Heart left ventricle (tissue), 13 donors: ENCODE data around the gene TFPT.

ENCODE experiments used
- CTCF ChIP-seq, 12 donors: fragments of 200-600 bp; sonication (generic) in 4 of 12; IDR thresholded peaks; one replicate each; pipeline versions ENCODE4 v1.5.0 to v1.8.0; 2018 to 2022; ENCODE audit warnings: antibody characterized with exemption in 12 of 12, mild to moderate bottlenecking in 5 of 12
- POLR2A ChIP-seq, 2 donors: fragments of 450-650 bp; IDR thresholded peaks; one replicate each; pipeline ENCODE4 v1.6.1; 2017; ENCODE audit warnings: antibody characterized with exemption in 2 of 2, mild to moderate bottlenecking in 2 of 2, moderate library complexity in 2 of 2
- donor health status: ischemic (EF 13 %, LVEDD 7.1; RV severe dilation, severe dysfunction).
- donor health status: DM: no; HTN: yes; CAD: no.
- donor health status: DM: no; HTN: no; CAD: no.
- donor health status: ischemic (EF 25% LVEDD 6.9; RV normal size, moderate dysfunction).
- donor health status: ischemic (EF 25% LVEDD 5.7; RV mildly dilated, moderate dysfunction).
- donor health status: ischemic (EF 35%, LVEDD 5.7; RV mildly dilated, moderate dysfunction).
- donor health status: nonischemic (EF 11% LVEDD 7.7; RV severe dilation, severe dysfunction).
- donor health status: DM: yes; HTN: yes; CAD: no.
- donor health status: PGD.
- donor health status: ischemic (EF 29% LVEDD 5.4; RV normal size, mild dysfunction).
- donor health status: nonischemic (EF 23%, LVEDD 6.1; RV moderate dilation, normal function).

- TF ChIP-seq CTCF (IDR thresholded peaks at IDR 0.05) (no peak), POLR2A (IDR thresholded peaks at IDR 0.05) (no peak)
These were observed 34.4 kb downstream of the TFPT start, which contains the start of gene TARM1 for GRCh38 chr19:54081032-54081431.
